GM23338 (cell line): Measurements from ENCODE around the gene HNRNPL. TPM values are rescaled to one million over a fixed set of nuclear protein-coding genes. Genes with fewer than 3 reads are reported as not detected.

Experiments used
- ATAC-seq: fragments of 200-7000 bp; cut with Tn5 transposase; 3 replicates; pipeline ENCODE4 v1.9.1; 2020
- DNase-seq: peaks from one replicate; pipeline ENCODE4 v3.0.0-alpha.2; 2015; ENCODE audit warnings: low spot score
- H2AFZ ChIP-seq: fragments of 200-600 bp; sonication (generic); 2 replicates; pipeline ENCODE4 v1.8.0; 2016; ENCODE audit warnings: antibody characterized with exemption, mild to moderate bottlenecking, moderate library complexity
- H3F3A ChIP-seq: fragments of 200-600 bp; sonication (generic); replicated peaks from 2 replicates; pipeline ENCODE4 v1.8.0; 2017; ENCODE audit warnings: antibody characterized with exemption, mixed run types, low read depth
- H3K27ac ChIP-seq: fragments of 200-600 bp; sonication (generic); 2 replicates; pipeline ENCODE4 v1.6.1; 2016; ENCODE audit warnings: low read depth
- H3K27me3 ChIP-seq: fragments of 200-600 bp; sonication (generic); 2 replicates; pipeline ENCODE4 v1.8.0; 2016; ENCODE audit warnings: mild to moderate bottlenecking, mixed run types, moderate library complexity; ENCODE audit not compliant: insufficient read depth
- H3K36me3 ChIP-seq: fragments of 200-600 bp; sonication (generic); 2 replicates; pipeline ENCODE4 v1.8.0; 2016; ENCODE audit warnings: mild to moderate bottlenecking; ENCODE audit not compliant: insufficient read depth
- H3K4me1 ChIP-seq: fragments of 200-600 bp; sonication (generic); 2 replicates; pipeline ENCODE4 v1.8.0; 2016; ENCODE audit warnings: mild to moderate bottlenecking, moderate library complexity; ENCODE audit not compliant: insufficient read depth
- H3K4me2 ChIP-seq: fragments of 200-600 bp; sonication (generic); 2 replicates; pipeline ENCODE4 v1.7.1; 2017; ENCODE audit warnings: mixed run types
- H3K4me3 ChIP-seq: fragments of 200-600 bp; sonication (generic); 2 replicates; pipeline ENCODE4 v1.6.1; 2016; ENCODE audit warnings: mixed run types
- H3K79me2 ChIP-seq: fragments of 200-600 bp; sonication (generic); replicated peaks from 2 replicates; pipeline ENCODE4 v1.8.0; 2017; ENCODE audit warnings: mild to moderate bottlenecking; ENCODE audit not compliant: insufficient read depth
- H3K9me2 ChIP-seq: fragments of 200-600 bp; sonication (generic); 2 replicates; pipeline ENCODE4 v1.8.0; 2017; ENCODE audit not compliant: insufficient read depth
- H4K20me1 ChIP-seq: fragments of 200-600 bp; sonication (generic); replicated peaks from 2 replicates; pipeline ENCODE4 v1.8.0; 2017; ENCODE audit warnings: mild to moderate bottlenecking; ENCODE audit not compliant: insufficient read depth
- H3K27ac Mint-ChIP-seq: 2 replicates; pipeline ENCODE4 v1.8.0; 2020; ENCODE audit warnings: inconsistent platforms, mild to moderate bottlenecking, moderate library complexity, mixed read lengths
- H3K27me3 Mint-ChIP-seq: 3 replicates; pipeline ENCODE4 v1.8.0; 2022; ENCODE audit warnings: low read depth, mild to moderate bottlenecking, moderate library complexity, mixed read lengths, inconsistent platforms; ENCODE audit not compliant: insufficient read depth, poor library complexity
- H3K36me3 Mint-ChIP-seq: 3 replicates; pipeline ENCODE4 v1.8.0; 2021; ENCODE audit warnings: low read depth, mild to moderate bottlenecking, inconsistent platforms, moderate library complexity, mixed read lengths
- H3K4me1 Mint-ChIP-seq: 3 replicates; pipeline ENCODE4 v1.8.0; 2020; ENCODE audit warnings: mild to moderate bottlenecking, inconsistent platforms, mixed read lengths
- H3K4me3 Mint-ChIP-seq: 3 replicates; pipeline ENCODE4 v1.8.0; 2021; ENCODE audit warnings: moderate library complexity, mild to moderate bottlenecking, inconsistent platforms, mixed read lengths
- H3K9me3 Mint-ChIP-seq: 3 replicates; pipeline ENCODE4 v1.8.0; 2020; ENCODE audit warnings: moderate library complexity, mild to moderate bottlenecking, inconsistent platforms, mixed read lengths
- CTCF ChIP-seq, 2 experiments: fragments of 200-600 bp in 1 of 2; sonication (generic) in 1 of 2; conservative IDR thresholded peaks; 2 replicates each; pipeline versions ENCODE4 v1.5.1 to v1.6.1; 2016 to 2017; ENCODE audit warnings: antibody characterized with exemption in 2 of 2, low read depth in 2 of 2, mild to moderate bottlenecking in 2 of 2, moderate library complexity in 1 of 2
- ETS1 ChIP-seq: IDR thresholded peaks from 2 replicates; pipeline ENCODE4 v1.6.1; 2016; ENCODE audit warnings: antibody characterized with exemption
- EZH2 ChIP-seq: fragments of 200-600 bp; sonication (generic); IDR thresholded peaks from one replicate; pipeline ENCODE4 v1.8.0; 2017; ENCODE audit warnings: antibody characterized with exemption, mild to moderate bottlenecking, low read depth; ENCODE audit not compliant: unreplicated experiment
- NANOG ChIP-seq: IDR thresholded peaks from 2 replicates; pipeline ENCODE4 v1.6.1; 2016; ENCODE audit warnings: antibody characterized with exemption, borderline replicate concordance
- STAT1 ChIP-seq: IDR thresholded peaks from one replicate; pipeline ENCODE4 v1.6.1; 2016; ENCODE audit warnings: antibody characterized with exemption; ENCODE audit not compliant: unreplicated experiment
- ZNF331 ChIP-seq: fragments of 250-450 bp; sonication (Bioruptor Pico); IDR thresholded peaks from 2 replicates; pipeline ENCODE4 v1.5.0; 2020; ENCODE audit warnings: low read depth, mild to moderate bottlenecking, moderate library complexity
- ZNF462 ChIP-seq: fragments of 250-450 bp; sonication (Bioruptor Pico); IDR thresholded peaks from 2 replicates; pipeline ENCODE4 v1.5.0; 2020; ENCODE audit warnings: mild to moderate bottlenecking, moderate library complexity
- polyA plus RNA-seq: library from polyadenylated mRNA; unstranded; fragments of >200 nt; fragmentation: Nextera tagmentation; extraction: Ambion mirVana; gene quantifications from 2 replicates; pipeline ENCODE4 v1.2.1, GENCODE V29; 2016
- total RNA-seq: library from RNA; depleted of rRNA; stranded (reverse); fragments of >200 nt; shearing (Covaris generic); gene quantifications from 2 replicates; pipeline ENCODE4 v1.2.3, GENCODE V29; 2014

The HNRNPL gene
- total and polyA plus RNA-seq, 2 experiments from 2014 or later, result 580 to 664 TPM

- H3K4me1 ChIP-seq, result peaks cover 6% of the 10 kb centered on the region; the same call in 1 of the 2 replicates
- Mint-ChIP-seq H3K4me1 (peaks cover 4% of the 10 kb centered on the region), H3K27me3 (peaks cover 13% of the 10 kb centered on the region), H3K27ac (no peak overlapping the region), H3K36me3 (peaks cover 3% of the 10 kb centered on the region; the same call in 1 of the 3 replicates), H3K9me3 (peaks cover 11% of the 10 kb centered on the region), H3K4me3 (no peak overlapping the region)
- H4K20me1 ChIP-seq, result no peaks in the 10 kb centered on the region
- no peaks in the 10 kb centered on the region for H3K36me3 ChIP-seq
- ATAC-seq (no peak), DNase-seq (no peak)
- TF ChIP-seq ETS1 (no peak), CTCF (conservative IDR thresholded peaks at IDR 0.05; ENCODE audit: low read depth in 2 of 2) (no peak)
- H2AFZ ChIP-seq, result no peak overlapping the region
- no peaks in the 10 kb centered on the region for H3K79me2 ChIP-seq
- H3K4me3 ChIP-seq, result no peak overlapping the region
- H3K27me3 ChIP-seq, result peaks cover 9% of the 10 kb centered on the region; the same call in 1 of the 2 replicates
- H3K9me2 ChIP-seq, result 0 out of 2 replicates have a peak, but pooled peaks cover 3% of the 10 kb centered on the region
- no peak overlapping the region for H3K4me2 ChIP-seq
- no peak overlapping the region for H3K27ac ChIP-seq
- no peaks in the 10 kb centered on the region for H3F3A ChIP-seq
Observed at GRCh38 chr19:38795549-38795948, 54.2 kb downstream of the HNRNPL start.

GRCh38 chr19:38793671-38794070 lies 56.1 kb downstream of the HNRNPL start:
- peaks cover 4% of the 10 kb centered on the region for H3K4me1 Mint-ChIP-seq
- peaks cover 7% of the 10 kb centered on the region; the same call in 2 of the 3 replicates for H3K9me3 Mint-ChIP-seq
- no peaks in the 10 kb centered on the region for H4K20me1 ChIP-seq
- no peak overlapping the region for H3K4me3 ChIP-seq
- H3K36me3 ChIP-seq, result no peaks in the 10 kb centered on the region
- no peak overlapping the region for H3K4me2 ChIP-seq
- no peaks in the 10 kb centered on the region for H3F3A ChIP-seq
- DNase-seq, result no peak
- no peak overlapping the region for H2AFZ ChIP-seq
- no peaks in the 10 kb centered on the region for H3K79me2 ChIP-seq
- TF ChIP-seq NANOG, result no peak
- TF ChIP-seq ZNF331 (CRISPR knock-in tag), result no peak
- no peak for TF ChIP-seq STAT1
- no peaks in the 10 kb centered on the region for H3K36me3 Mint-ChIP-seq
- peaks cover 12% of the 10 kb centered on the region for H3K27me3 Mint-ChIP-seq
- peaks cover 6% of the 10 kb centered on the region; the same call in 1 of the 2 replicates for H3K4me1 ChIP-seq
- no peaks in the 10 kb centered on the region for H3K9me2 ChIP-seq
- no peak for ATAC-seq
- H3K4me3 Mint-ChIP-seq, result peak overlapping the region; percentile 50; the same call in 1 of the 3 replicates
- H3K27ac ChIP-seq, result no peak overlapping the region
- peaks cover 11% of the 10 kb centered on the region; the same call in 1 of the 2 replicates for H3K27me3 ChIP-seq
- H3K27ac Mint-ChIP-seq, result no peak overlapping the region

GRCh38 chr19:38793177-38793576 lies 56.6 kb downstream of the HNRNPL start:
- Histone ChIP-seq H3K4me3 (peak overlapping the region; percentile 57), H3K27me3 (peaks cover 11% of the 10 kb centered on the region; the same call in 1 of the 2 replicates), H3K79me2 (no peaks in the 10 kb centered on the region), H3K9me2 (no peaks in the 10 kb centered on the region), H3K4me1 (peaks cover 6% of the 10 kb centered on the region; the same call in 1 of the 2 replicates), H3F3A (no peaks in the 10 kb centered on the region), H2AFZ (peak overlapping the region; percentile 89), H4K20me1 (no peaks in the 10 kb centered on the region), H3K4me2 (peak overlapping the region; percentile 79), H3K27ac (no peak overlapping the region), H3K36me3 (no peaks in the 10 kb centered on the region)
- ATAC-seq, result no peak
- H3K27ac Mint-ChIP-seq, result no peak overlapping the region
- H3K27me3 Mint-ChIP-seq, result peaks cover 16% of the 10 kb centered on the region
- peaks cover 4% of the 10 kb centered on the region for H3K4me1 Mint-ChIP-seq
- H3K36me3 Mint-ChIP-seq, result no peaks in the 10 kb centered on the region
- H3K9me3 Mint-ChIP-seq, result peaks cover 7% of the 10 kb centered on the region; the same call in 2 of the 3 replicates
- DNase-seq, result no peak
- peak overlapping the region; percentile 50 for H3K4me3 Mint-ChIP-seq
- TF ChIP-seq NANOG (no peak), EZH2 (no peak), ZNF462 (no peak)
